ENCODE data around the gene CPVL. TPM values are rescaled to one million over a fixed set of nuclear protein-coding genes. Genes with fewer than 3 reads are reported as not detected.

Gene CPVL
- total RNA-seq, 1 experiment from 2014 or later, result 62.7 TPM

DNA sequence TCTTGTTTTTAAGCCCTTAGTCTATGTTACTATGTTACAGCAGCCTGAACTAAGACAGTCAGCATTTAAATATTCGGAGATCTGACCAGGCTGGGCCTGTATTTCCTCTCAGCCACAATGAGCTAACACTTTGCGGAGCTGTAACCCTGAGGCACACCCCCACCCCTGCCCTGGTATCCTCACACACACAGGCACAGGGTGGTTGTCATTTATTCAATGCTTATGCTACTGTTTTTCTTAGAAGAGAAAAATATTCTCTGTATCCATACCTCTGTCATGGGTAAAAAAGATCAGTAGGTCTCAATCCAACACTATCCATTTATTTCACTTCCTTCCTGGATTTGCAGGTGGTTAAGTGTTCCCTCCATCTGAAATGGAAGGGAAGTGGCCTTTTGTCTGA, 107.9 kb downstream of the CPVL start:
- TF ChIP-seq, protein P1, sequence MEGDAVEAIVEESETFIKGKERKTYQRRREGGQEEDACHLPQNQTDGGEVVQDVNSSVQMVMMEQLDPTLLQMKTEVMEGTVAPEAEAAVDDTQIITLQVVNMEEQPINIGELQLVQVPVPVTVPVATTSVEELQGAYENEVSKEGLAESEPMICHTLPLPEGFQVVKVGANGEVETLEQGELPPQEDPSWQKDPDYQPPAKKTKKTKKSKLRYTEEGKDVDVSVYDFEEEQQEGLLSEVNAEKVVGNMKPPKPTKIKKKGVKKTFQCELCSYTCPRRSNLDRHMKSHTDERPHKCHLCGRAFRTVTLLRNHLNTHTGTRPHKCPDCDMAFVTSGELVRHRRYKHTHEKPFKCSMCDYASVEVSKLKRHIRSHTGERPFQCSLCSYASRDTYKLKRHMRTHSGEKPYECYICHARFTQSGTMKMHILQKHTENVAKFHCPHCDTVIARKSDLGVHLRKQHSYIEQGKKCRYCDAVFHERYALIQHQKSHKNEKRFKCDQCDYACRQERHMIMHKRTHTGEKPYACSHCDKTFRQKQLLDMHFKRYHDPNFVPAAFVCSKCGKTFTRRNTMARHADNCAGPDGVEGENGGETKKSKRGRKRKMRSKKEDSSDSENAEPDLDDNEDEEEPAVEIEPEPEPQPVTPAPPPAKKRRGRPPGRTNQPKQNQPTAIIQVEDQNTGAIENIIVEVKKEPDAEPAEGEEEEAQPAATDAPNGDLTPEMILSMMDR (IDR thresholded peaks at IDR 0.05; ENCODE audit: unreplicated experiment), result no peak
- H3K27ac Mint-ChIP-seq (ENCODE audit: unreplicated experiment), result no peak overlapping the region
- CTCF ChIA-PET, result no interaction called here
- no peaks in the 10 kb centered on the region for H3K9me3 Mint-ChIP-seq (ENCODE audit: low read depth, unreplicated experiment)
- no peaks in the 10 kb centered on the region for H3K36me3 Mint-ChIP-seq (ENCODE audit: insufficient read depth, unreplicated experiment)
- H3K4me1 Mint-ChIP-seq (ENCODE audit: low read depth, unreplicated experiment), result peaks cover 43% of the 10 kb centered on the region
- DNase-seq, result no peak
- no peak overlapping the region for H3K4me3 Mint-ChIP-seq (ENCODE audit: low read depth, unreplicated experiment)
- intact Hi-C loops (cut with micrococcal nuclease; ENCODE audit: unreplicated experiment), result no loop called here
- no peaks in the 10 kb centered on the region for H3K27me3 Mint-ChIP-seq (ENCODE audit: unreplicated experiment)
- no TSS peak for BruUV-seq (replicated peaks)

GRCh38 chr7:29035044-29035740, 111.1 kb downstream of the CPVL start:
- intact Hi-C loops (cut with micrococcal nuclease; ENCODE audit: unreplicated experiment), result no loop called here
- DNase-seq, result peak; percentile 75
- CTCF ChIA-PET, result interaction anchor here (0.7 to 1.4 kb wide), 6 partner anchors 54 to 485 kb away, joined by 3 to 6 read pairs (median 4); no protein-coding TSS in a partner anchor
- H3K4me3 Mint-ChIP-seq (ENCODE audit: low read depth, unreplicated experiment), result no peak overlapping the region
- peaks cover 46% of the 10 kb centered on the region for H3K4me1 Mint-ChIP-seq (ENCODE audit: low read depth, unreplicated experiment)
- no TSS peak for BruUV-seq (replicated peaks)
- no peaks in the 10 kb centered on the region for H3K36me3 Mint-ChIP-seq (ENCODE audit: insufficient read depth, unreplicated experiment)
- peak overlapping the region; percentile 28 for H3K27ac Mint-ChIP-seq (ENCODE audit: unreplicated experiment)
- H3K9me3 Mint-ChIP-seq (ENCODE audit: low read depth, unreplicated experiment), result no peaks in the 10 kb centered on the region
- TF ChIP-seq, protein P1 (IDR thresholded peaks at IDR 0.05; ENCODE audit: unreplicated experiment), result no peak
- no peaks in the 10 kb centered on the region for H3K27me3 Mint-ChIP-seq (ENCODE audit: unreplicated experiment)

DNA sequence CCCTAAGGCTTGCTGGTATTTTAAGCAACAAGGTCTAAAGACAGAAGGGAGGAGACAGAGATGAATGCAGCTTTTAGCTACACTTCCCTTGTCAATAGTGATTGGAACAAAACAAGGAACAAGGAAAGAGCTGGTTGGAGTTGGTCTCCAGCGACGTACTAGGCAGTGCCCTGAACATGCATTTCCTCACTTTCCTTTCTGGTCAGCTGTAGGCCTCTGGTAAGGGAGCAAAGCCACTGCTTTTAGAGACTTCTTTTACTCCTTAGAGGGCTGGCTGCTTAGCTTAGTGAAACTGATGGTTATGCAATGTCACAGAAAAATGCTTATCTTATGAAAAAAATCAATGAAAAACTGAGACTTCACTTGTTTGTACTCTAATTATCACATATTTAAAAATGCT, 112.8 kb downstream of the CPVL start:
- intact Hi-C loops (cut with micrococcal nuclease; ENCODE audit: unreplicated experiment), result no loop called here
- Mint-ChIP-seq H3K9me3 (ENCODE audit: low read depth, unreplicated experiment) (peaks cover 3% of the 10 kb centered on the region), H3K36me3 (ENCODE audit: insufficient read depth, unreplicated experiment) (no peaks in the 10 kb centered on the region), H3K4me3 (ENCODE audit: low read depth, unreplicated experiment) (no peak overlapping the region), H3K27me3 (ENCODE audit: unreplicated experiment) (no peaks in the 10 kb centered on the region), H3K27ac (ENCODE audit: unreplicated experiment) (no peak overlapping the region), H3K4me1 (ENCODE audit: low read depth, unreplicated experiment) (peaks cover 34% of the 10 kb centered on the region)
- TF ChIP-seq, protein P1 (IDR thresholded peaks at IDR 0.05; ENCODE audit: unreplicated experiment), result no peak
- CTCF ChIA-PET, result interaction anchor here (0.6 to 1.3 kb wide), 5 partner anchors 9 to 162 kb away, joined by 3 to 5 read pairs (median 3); no protein-coding TSS in a partner anchor
- BruUV-seq (replicated peaks), result no TSS peak
- no peak for DNase-seq

DNA sequence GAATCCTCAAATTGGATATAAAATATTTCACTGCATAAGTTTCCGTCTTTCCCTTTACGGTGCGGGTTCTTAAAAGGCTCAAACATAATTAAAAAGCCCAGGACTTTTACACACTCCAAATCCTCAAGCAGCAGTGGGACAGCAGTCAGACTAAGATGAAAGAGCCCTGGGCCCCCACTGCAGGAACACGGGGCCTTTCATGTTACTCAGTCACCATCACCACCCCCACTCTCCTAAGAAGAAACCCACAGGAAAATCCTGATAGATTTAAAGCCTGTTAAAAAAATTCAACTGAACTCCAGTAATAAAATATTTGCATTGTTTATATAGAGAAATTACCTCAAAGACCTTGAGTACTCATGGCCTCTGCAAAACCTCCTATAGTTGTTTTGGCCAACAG, 114.2 kb downstream of the CPVL start:
- intact Hi-C loops (cut with micrococcal nuclease; ENCODE audit: unreplicated experiment), result no loop called here

More for the DNA sequence above, 114.2 kb downstream of the CPVL start:
- peaks cover 24% of the 10 kb centered on the region for H3K4me1 Mint-ChIP-seq (ENCODE audit: low read depth, unreplicated experiment)
- H3K27ac Mint-ChIP-seq (ENCODE audit: unreplicated experiment), result no peak overlapping the region
- no peaks in the 10 kb centered on the region for H3K27me3 Mint-ChIP-seq (ENCODE audit: unreplicated experiment)
- no peaks in the 10 kb centered on the region for H3K36me3 Mint-ChIP-seq (ENCODE audit: insufficient read depth, unreplicated experiment)
- no peak overlapping the region for H3K4me3 Mint-ChIP-seq (ENCODE audit: low read depth, unreplicated experiment)
- DNase-seq, result no peak
- TF ChIP-seq, protein P1 (IDR thresholded peaks at IDR 0.05; ENCODE audit: unreplicated experiment), result no peak
- peaks cover 3% of the 10 kb centered on the region for H3K9me3 Mint-ChIP-seq (ENCODE audit: low read depth, unreplicated experiment)
- BruUV-seq (replicated peaks), result no TSS peak
- CTCF ChIA-PET, result no interaction called here

All from Calu3 (cell line).